Motor neuron (in vitro differentiated cells): ENCODE results near the gene CTNNA2. TPM values are rescaled to one million over a fixed set of nuclear protein-coding genes. Genes with fewer than 3 reads are reported as not detected.

Experiments used
- ATAC-seq, 8 experiments: fragments of 200-7000 bp; cut with Tn5 transposase; replicated peaks in 6 of 8; 2 replicates each; pipeline ENCODE4 v1.8.0; 2021; ENCODE audit warnings: mild to moderate bottlenecking in 8 of 8, moderate library complexity in 8 of 8
- H3K27ac ChIP-seq, 2 donors: fragments of 250-450 bp; sonication (Bioruptor Pico); 2 replicates each; pipeline ENCODE4 v1.9.0; 2021; ENCODE audit warnings: antibody characterized with exemption in 2 of 2, mild to moderate bottlenecking in 2 of 2, moderate library complexity in 1 of 2
- H3K4me1 ChIP-seq, 2 donors: fragments of 250-450 bp; sonication (Bioruptor Pico); replicated peaks in 1 of 2; 2 replicates each; pipeline ENCODE4 v1.6.1; 2021; ENCODE audit warnings: antibody characterized with exemption in 2 of 2, mild to moderate bottlenecking in 2 of 2, moderate library complexity in 1 of 2
- H3K4me3 ChIP-seq, 5 donors: fragments of 250-450 bp; sonication (Bioruptor Pico); 2 replicates each; pipeline ENCODE4 v1.9.0; 2021; ENCODE audit warnings: antibody characterized with exemption in 5 of 5, mild to moderate bottlenecking in 5 of 5, moderate library complexity in 4 of 5
- WGBS, 10 experiments: fragments of 450-650 bp; shearing (Covaris generic); methylation state at CpG; one replicate each; pipeline ENCODE4 v1.0.0; 2022; 5-methylcytosine and 5-hydroxymethylcytosine counted together
- in situ Hi-C, 9 experiments: fragments of 400-800 bp; cut with MboI; loops; one replicate each; pipeline ENCODE4 v1.15.0; 2021; ENCODE audit warnings: low sequenced_read_pairs in 9 of 9, low pct_unique_long_range_greater_than_20kb in 2 of 9; ENCODE audit not compliant: unreplicated experiment in 9 of 9
- total RNA-seq, 8 experiments: library from RNA; unstranded; fragments of 300-600 nt; gene quantifications; 2 replicates each; pipeline versions ENCODE4 v1.2.3 to v1.2.4, GENCODE V29; 2022

Gene CTNNA2
- total RNA-seq, 8 experiments from 2014 or later, result 0.81 to 127 (median 56.5) TPM

DNA sequence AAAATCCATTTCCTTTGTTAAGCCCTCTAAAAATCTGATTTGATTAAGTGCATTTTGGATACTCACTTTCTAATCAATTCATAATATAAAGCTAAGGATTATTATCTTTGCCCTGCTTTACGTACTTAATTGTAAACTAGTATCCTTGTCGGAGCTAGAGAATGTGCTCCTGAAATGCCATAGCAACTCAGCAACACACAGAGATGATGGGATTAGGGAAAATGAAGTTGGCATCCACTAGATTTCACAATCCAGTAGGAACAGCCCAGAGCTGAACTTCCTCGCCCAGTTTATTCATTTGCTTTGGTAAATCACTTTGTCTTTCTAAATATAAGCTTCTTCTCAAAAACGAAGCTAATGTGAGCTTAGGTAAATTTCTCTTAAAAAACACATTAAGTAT is 386.3 kb downstream of the CTNNA2 start:
- no peak overlapping the region for H3K4me3 ChIP-seq
- peaks cover 0 to 2% of the 10 kb centered on the region in 2 donors for H3K4me1 ChIP-seq
- ATAC-seq, result no peak
- in situ Hi-C loops, result loop anchor here in 1 of 9 experiments (25.0 kb wide), 1 partner anchor 687 kb away; no protein-coding TSS in a partner anchor
- H3K27ac ChIP-seq, result no peak overlapping the region
- 7 to 100% (median 90%) methylated on average over 2 to 4 of the region's 4 CpGs; no CpG with 5 or more reads in 1 of the 10 experiments for WGBS, 10 experiments

DNA sequence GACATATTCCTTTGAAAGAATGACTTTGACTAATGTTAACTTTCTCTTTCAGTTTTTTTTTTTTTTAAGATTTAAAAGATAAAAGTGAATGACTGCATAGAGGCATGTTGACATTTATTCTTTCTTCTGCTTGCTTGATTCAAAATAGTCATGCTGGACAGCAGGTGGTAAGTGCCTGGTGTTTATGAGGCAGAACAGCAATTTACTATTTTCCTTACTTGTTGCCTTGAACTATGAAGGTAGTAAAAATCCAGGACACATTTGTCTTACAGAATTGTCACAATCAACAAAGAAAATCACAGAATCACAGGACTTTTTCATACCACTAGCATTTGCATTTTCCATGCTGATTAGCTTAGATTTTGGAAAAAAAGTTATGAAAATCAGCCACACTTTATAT is 388.3 kb downstream of the CTNNA2 start:
- H3K27ac ChIP-seq, result no peak overlapping the region
- no peak overlapping the region for H3K4me3 ChIP-seq
- peaks cover 0 to 6% of the 10 kb centered on the region in 2 donors for H3K4me1 ChIP-seq
- in situ Hi-C loops, result no loop called here
- ATAC-seq, result no peak

DNA sequence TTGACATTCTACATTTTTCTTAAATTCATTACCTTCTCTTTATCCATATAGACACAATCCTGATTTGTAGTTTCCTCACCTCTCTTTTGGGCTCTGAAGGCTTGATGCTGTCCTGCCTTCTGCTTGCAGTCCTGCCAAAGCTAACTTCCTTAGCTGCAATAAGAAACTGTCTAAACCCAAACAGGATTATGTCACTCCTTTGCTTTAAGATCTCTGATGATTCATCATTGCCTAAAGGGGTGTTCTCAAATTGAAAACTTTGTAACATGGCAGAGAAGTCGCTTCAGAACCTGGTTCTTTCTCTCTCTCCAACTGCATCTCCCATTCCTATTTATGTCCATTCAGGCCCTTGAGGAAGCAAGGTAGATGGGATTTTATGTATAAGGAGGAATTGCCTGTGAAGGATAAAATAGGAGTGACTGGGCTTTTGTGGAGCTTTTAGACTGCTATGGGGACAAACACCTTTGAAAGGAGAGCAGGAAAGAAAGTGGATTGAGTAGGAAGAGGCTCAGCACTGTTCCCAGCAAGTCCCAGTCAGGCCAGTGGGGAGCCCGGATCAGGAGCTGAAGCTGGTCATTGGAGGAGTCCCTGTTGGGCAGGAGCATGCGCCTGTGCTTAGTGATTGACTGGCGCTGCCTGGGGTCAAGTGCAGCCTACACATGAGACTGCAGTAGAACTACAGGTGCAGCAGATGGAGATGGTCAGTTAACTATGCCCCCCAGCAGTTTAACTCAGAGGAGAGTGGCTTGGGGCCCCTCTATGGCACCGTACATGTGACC is 390.6 kb downstream of the CTNNA2 start:
- ATAC-seq, result peak in 2 of 8 experiments; percentile 50 to 51
- 10 to 100% (median 43%) methylated on average over 1 to 3 of the region's 5 CpGs; no CpG with 5 or more reads in 1 of the 10 experiments for WGBS, 10 experiments
- in situ Hi-C loops, result no loop called here
- Histone ChIP-seq H3K4me1 (peaks cover 4 to 12% of the 10 kb centered on the region in 2 donors), H3K27ac (no peak overlapping the region), H3K4me3 (no peak overlapping the region)

DNA sequence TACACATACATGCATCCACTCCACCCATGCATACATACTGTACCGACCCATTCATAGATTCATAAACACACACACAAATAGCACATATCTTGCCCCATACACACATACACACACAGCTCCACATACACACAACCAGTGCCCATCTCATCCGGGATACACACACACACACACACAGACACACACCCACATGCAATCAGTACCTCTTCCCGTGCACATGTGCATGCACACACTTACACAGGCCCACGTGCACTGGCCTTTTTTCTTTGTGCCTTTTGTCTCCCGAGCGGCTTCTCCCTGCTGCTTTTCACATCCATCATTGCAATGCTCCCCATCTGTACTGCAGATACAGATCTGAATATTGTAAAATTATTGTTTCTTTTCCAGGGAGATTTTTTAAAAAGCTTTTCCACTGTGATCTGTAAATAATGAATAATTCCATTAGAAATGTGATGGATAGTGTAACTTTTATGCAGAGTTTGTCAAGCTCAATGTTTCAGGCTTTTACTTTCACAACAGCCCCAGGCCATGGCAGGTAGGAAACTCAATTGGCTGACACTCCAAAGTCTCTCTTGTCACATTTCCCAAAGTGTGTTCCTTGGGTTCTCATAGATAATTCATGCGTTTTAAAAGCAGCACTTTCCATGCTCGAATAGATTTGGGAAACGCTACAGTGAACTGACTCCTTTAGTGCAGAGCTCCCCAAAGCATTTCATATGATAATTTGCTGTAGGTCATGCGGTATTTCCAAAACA is 393.5 kb downstream of the CTNNA2 start:
- peak in 7 of 8 experiments; percentile 14 to 65 (median 55) for ATAC-seq
- no peak overlapping the region for H3K27ac ChIP-seq
- H3K4me1 ChIP-seq, result peaks cover 4 to 12% of the 10 kb centered on the region in 2 donors
- 0 to 94% (median 63%) methylated on average over 3 to 8 of the region's 10 CpGs for WGBS, 10 experiments
- in situ Hi-C loops, result no loop called here
- no peak overlapping the region for H3K4me3 ChIP-seq

DNA sequence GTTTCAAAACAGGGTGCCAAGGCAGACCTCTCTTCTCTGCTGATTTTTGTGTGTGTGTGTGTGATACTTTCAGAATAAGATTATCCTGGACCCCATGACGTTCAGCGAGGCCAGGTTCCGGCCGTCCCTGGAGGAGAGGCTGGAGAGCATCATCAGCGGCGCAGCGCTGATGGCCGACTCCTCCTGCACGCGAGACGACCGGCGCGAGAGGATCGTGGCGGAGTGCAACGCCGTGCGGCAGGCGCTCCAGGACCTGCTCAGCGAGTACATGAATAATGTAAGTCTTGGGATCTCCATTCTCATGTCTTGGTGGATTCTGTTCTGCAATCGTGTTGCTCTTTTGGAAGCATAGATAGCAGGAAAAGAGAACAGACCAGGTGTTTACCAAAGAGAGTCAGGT is 396.7 kb downstream of the CTNNA2 start:
- ATAC-seq, result no peak
- Histone ChIP-seq H3K4me1 (peaks cover 4 to 10% of the 10 kb centered on the region in 2 donors), H3K27ac (no peak overlapping the region), H3K4me3 (no peak overlapping the region)
- in situ Hi-C loops, result no loop called here
- WGBS, 10 experiments, result 0 to 97% (median 88%) methylated on average over 1 to 20 of the region's 22 CpGs; no CpG with 5 or more reads in 3 of the 10 experiments

DNA sequence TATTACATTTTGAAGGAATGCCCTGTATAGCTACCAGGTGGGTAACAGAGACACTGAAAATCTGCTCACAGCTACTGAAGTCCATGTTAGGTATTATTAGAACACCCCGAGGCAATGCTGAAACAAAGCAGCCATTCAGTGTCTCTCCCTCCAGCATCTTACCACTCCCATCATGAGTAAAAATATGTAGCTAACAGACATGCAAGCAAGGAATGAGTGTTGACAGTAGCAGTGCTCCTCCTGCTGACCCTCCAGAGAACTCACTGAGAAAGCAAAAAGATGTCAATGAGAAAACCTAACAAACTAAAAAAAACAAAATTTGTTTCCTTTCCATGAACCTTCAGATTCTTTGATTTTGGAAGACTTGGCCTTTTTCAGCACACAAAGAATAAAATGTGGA is 397.8 kb downstream of the CTNNA2 start:
- in situ Hi-C loops, result no loop called here
- Histone ChIP-seq H3K4me1 (peaks cover 4 to 10% of the 10 kb centered on the region in 2 donors), H3K27ac (no peak overlapping the region), H3K4me3 (no peak overlapping the region)
- ATAC-seq, result peak in 4 of 8 experiments; percentile 40 to 88 (median 77)
- WGBS, 10 experiments, result 0 to 89% (median 17%) methylated on average over 1 of the region's 1 CpG; no CpG with 5 or more reads in 3 of the 10 experiments

DNA sequence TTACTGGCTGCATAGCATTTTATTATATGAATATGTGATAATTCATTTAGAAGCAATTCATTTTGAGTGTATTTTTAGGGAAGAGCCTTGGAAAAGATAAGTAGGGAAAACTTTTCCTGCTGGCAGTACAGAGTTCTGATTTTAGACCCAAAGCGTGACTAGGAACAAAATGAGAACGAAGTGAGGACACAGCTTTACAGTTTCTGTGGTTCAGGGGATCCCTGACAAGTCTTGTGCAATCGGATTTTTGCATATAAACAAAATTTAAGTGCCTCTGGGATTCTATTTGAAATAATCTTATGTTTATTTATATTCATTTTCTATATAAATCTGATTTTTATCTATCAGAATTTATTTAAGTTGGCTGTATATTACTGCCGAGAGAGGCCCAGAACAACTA is 402.6 kb downstream of the CTNNA2 start:
- no peak for ATAC-seq
- Histone ChIP-seq H3K4me3 (no peak overlapping the region), H3K4me1 (peaks cover 0 to 3% of the 10 kb centered on the region in 2 donors), H3K27ac (no peak overlapping the region)
- in situ Hi-C loops, result no loop called here
- WGBS, 10 experiments, result 25 to 91% (median 44%) methylated on average over 2 to 4 of the region's 4 CpGs; no CpG with 5 or more reads in 2 of the 10 experiments

DNA sequence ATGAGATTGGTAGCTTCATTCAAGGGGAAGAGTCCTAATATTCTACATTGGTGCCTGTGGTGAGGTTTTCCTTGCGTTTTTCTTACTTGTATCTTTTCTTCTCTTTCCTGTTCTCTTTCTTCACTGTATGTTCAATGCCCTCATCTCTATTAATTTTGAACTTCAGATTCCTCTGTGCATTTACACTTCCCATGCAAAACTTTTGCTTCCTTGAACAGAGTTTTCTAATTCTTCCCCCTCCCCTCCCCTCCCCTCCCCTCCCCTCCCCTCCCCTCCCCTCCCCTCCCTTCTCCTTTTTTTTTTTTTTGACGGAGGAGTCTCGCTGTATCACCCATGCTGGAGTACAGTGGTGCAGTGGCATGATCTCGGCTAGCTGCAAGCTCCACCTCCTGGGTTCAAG is 403.4 kb downstream of the CTNNA2 start:
- ATAC-seq, result no peak
- Histone ChIP-seq H3K27ac (no peak overlapping the region), H3K4me3 (no peak overlapping the region), H3K4me1 (peaks cover 0 to 5% of the 10 kb centered on the region in 2 donors)
- 10 to 100% (median 60%) methylated on average over 1 of the region's 4 CpGs; no CpG with 5 or more reads in 4 of the 10 experiments for WGBS, 10 experiments
- in situ Hi-C loops, result no loop called here

DNA sequence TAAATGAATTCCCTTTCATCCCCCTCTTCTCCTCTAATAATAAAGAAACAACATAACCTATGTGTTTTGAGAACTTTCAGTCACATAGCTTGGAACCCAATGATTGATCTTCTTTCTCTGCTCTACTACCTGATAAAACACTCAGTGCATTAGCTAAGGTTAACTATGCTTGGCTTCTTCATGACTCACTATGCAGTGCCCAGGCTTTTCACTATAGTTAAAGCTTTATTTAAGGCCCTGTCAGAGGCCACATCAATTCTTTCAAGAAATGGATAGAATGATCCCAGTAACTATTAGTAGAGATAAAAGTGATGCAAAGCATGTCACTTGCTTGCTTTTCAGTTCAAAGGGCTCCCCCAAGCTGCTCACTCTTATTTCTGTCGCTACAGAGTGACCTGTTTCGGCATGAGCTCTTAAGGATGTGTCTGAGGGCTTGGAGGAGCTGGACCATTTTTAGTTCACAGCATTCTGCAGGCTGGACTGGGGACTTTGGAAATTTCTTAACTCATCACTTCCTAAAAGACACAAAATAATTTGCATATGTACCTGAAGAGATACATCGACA is 407.7 kb downstream of the CTNNA2 start:
- no peak overlapping the region for H3K4me3 ChIP-seq
- peak in 5 of 8 experiments; percentile 65 to 98 (median 81) for ATAC-seq
- in situ Hi-C loops, result no loop called here
- no peak overlapping the region for H3K27ac ChIP-seq
- peaks cover 0 to 5% of the 10 kb centered on the region in 2 donors for H3K4me1 ChIP-seq
- WGBS, 10 experiments, result 6 to 88% (median 26%) methylated on average over 1 to 3 of the region's 3 CpGs; no CpG with 5 or more reads in 4 of the 10 experiments

DNA sequence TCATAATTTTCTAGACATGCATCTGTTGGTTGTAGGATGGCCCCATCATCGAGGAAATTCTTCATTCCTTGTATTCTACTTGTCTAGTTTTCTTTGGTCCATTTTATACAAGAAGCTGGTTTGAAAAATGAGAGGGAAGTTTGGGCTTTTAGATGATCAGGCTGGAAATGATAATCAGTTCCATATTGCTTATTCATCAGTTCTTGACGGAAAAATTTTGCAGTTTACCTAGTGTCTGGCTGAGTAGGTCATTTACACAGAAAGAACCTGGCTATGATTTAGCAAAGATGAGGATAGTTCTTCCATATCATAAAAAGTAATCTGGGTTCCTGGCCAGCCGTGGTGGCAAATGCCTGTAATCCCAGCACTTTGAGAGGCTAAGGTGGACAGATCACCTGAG is 416.8 kb downstream of the CTNNA2 start:
- 0 to 95% (median 74%) methylated on average over 1 to 3 of the region's 3 CpGs; no CpG with 5 or more reads in 2 of the 10 experiments for WGBS, 10 experiments
- Histone ChIP-seq H3K4me1 (peaks cover 0 to 2% of the 10 kb centered on the region in 2 donors), H3K27ac (no peak overlapping the region), H3K4me3 (no peak overlapping the region)
- in situ Hi-C loops, result no loop called here
- ATAC-seq, result no peak

DNA sequence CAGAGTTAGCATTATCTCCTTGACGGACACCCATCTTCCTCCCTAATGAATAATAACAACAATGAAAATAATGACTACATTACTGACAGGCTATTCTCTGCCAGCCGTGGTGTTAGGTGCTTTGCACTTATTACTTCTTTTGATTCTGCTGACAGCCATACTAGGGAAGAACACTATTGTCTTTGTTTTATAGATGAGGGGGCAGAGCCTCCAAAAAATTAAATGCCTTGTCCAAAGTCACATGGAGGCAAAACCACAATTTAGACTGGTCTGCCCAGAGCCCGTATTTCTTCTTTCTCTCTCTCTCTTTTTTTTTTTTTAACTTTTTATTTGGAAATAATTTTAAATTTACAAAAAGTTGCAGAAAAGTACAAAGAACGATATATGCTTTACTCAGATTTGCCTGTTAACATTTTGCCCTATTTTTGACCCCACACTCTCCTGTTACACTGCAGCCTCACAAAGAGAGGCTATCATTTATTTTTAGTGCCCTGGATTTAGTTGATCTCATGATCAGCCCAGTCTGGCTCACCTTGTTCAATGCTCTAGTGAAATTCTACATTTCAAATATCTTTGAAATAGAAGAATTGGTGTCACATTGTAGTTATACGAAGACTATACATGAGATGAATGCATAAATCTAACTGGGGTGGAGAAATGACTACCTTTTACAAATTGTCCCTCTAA is 422.3 kb downstream of the CTNNA2 start:
- ATAC-seq, result peak in 4 of 8 experiments; percentile 27 to 65 (median 38)
- Histone ChIP-seq H3K27ac (no peak overlapping the region), H3K4me1 (peaks cover 3 to 18% of the 10 kb centered on the region in 2 donors), H3K4me3 (no peak overlapping the region)
- 4 to 44% (median 23%) methylated on average over 2 to 5 of the region's 5 CpGs for WGBS, 10 experiments
- in situ Hi-C loops, result no loop called here

DNA sequence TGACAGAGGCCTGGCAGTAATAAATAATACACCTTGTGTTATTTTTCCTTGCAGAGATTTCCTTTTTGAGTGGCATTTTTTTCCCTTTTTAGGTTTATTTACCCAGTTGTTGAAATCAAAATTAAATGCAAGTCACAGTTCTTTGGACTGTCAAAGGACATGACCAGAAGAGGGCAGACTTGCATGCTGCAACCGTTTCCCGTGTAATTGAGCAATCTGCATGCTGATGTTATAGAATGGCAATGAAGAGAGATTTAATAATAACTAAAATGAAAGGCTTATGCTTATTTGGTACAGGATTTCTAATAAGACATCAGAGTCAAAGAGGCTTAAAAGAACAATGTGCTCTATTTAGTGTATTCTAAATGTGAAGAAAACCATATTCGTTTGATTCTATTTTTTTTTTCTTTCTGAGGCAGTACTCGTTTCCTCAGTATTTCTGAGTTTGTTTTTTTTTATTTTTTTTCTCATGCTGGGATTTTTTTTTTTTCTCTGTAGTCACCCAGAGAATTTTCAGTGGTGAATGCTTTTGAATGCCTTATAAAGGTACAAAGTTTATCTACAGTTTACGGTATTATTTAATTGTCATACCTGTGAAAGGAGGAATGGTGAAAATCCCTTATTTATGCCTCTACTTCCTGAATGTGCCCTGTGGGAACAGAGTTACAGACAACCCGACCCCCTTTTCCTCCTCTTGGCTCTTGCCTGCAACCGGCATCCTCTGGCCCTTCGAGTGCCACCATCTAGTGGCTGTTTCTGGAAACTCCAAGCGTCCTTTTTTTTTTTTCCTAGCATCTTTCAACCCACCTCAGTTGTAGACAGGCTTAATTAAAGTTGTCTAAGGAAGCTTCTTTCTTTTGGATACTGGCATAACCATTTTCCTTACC is 423.2 kb downstream of the CTNNA2 start:
- Histone ChIP-seq H3K27ac (no peak overlapping the region), H3K4me3 (peak overlapping the region in 1 of 5 donors; percentile 12), H3K4me1 (peaks cover 9 to 15% of the 10 kb centered on the region in 2 donors)
- ATAC-seq, result peak; percentile 63 to 89 (median 80)
- WGBS, 10 experiments, result 2 to 26% (median 10%) methylated on average over 4 to 9 of the region's 9 CpGs
- in situ Hi-C loops, result no loop called here
